ENCODE results near the gene ZNF17. TPM values are rescaled to one million over a fixed set of nuclear protein-coding genes. Genes with fewer than 3 reads are reported as not detected.

The ZNF17 gene
- total RNA-seq, 1 experiment from 2014 or later, result 5.1 TPM

DNA sequence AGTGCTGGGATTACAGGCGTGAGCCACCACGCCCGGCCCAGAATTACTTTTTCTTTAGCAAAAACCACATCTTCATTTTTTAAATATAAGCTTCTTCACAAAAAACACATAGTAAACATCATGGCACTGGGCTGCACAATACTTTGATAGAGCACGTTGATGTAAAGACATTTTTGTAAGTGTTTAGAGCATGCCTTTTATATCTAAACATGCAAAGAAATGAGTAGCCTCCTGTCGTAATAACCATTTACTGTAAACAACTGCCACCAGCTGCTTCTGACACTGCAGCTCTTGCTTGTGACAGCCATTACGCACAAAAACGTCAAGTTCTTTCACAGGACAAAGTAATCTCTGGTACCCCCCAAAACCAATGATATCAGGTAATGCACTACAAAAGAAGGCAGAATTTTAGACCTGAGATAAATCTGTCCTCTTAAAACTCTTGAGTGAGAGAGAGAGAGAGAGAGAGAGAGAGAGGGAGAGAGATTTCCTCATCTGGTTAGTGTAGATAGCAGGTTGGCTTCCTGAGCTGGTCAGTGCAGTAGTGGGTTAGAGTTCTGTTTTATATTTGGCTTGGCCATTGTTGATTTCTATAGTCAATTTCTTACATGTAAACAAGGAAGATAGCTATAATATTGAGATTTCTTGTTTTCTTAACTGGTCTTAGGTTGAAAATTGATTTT lies 28.0 kb upstream of the ZNF17 start:
- ATAC-seq (no peak), DNase-seq (ENCODE audit: low read depth, low spot score) (no peak)
- H2AFZ ChIP-seq (ENCODE audit: low read depth, low read length, poor library complexity, severe bottlenecking), result no peak overlapping the region
- no peak for TF ChIP-seq FOSL1 (IDR thresholded peaks at IDR 0.05; ENCODE audit: low read depth)
- TF ChIP-seq, protein P1, sequence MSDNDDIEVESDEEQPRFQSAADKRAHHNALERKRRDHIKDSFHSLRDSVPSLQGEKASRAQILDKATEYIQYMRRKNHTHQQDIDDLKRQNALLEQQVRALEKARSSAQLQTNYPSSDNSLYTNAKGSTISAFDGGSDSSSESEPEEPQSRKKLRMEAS (IDR thresholded peaks at IDR 0.05), result no peak
- TF ChIP-seq, protein P2, sequence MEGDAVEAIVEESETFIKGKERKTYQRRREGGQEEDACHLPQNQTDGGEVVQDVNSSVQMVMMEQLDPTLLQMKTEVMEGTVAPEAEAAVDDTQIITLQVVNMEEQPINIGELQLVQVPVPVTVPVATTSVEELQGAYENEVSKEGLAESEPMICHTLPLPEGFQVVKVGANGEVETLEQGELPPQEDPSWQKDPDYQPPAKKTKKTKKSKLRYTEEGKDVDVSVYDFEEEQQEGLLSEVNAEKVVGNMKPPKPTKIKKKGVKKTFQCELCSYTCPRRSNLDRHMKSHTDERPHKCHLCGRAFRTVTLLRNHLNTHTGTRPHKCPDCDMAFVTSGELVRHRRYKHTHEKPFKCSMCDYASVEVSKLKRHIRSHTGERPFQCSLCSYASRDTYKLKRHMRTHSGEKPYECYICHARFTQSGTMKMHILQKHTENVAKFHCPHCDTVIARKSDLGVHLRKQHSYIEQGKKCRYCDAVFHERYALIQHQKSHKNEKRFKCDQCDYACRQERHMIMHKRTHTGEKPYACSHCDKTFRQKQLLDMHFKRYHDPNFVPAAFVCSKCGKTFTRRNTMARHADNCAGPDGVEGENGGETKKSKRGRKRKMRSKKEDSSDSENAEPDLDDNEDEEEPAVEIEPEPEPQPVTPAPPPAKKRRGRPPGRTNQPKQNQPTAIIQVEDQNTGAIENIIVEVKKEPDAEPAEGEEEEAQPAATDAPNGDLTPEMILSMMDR (IDR thresholded peaks at IDR 0.05 in 2 of 3, conservative IDR thresholded peaks at IDR 0.05 in 1 of 3; ENCODE audit: borderline replicate concordance in 1 of 3, insufficient read depth in 1 of 3, low read depth in 2 of 3, low read length in 2 of 3), result no peak
- TF ChIP-seq ZNF274 (IDR thresholded peaks at IDR 0.05; ENCODE audit: low read depth, low read length), result no peak
- no peak for TF ChIP-seq RAD21 (IDR thresholded peaks at IDR 0.05; ENCODE audit: low read depth)
- H3K9me3 ChIP-seq (ENCODE audit: control insufficient read depth in 1 of 2, insufficient read depth in 1 of 2, low read depth in 1 of 2, low read length in 2 of 2), result peaks cover 8 to 11% of the 10 kb centered on the region in 2 experiments; a peak in 3 of 4 replicates
- POLR2A ChIA-PET, result interaction anchor here (1.5 kb wide), 1 partner anchor 15 kb away, joined by 4 read pairs; no protein-coding TSS in a partner anchor
- CTCF ChIA-PET, result no interaction called here
- no peaks in the 10 kb centered on the region for H3K4me1 ChIP-seq (ENCODE audit: control insufficient read depth in 1 of 2, insufficient read depth in 2 of 2, low read length in 2 of 2)
- H3K9me2 ChIP-seq (ENCODE audit: insufficient read depth), result no peaks in the 10 kb centered on the region
- H4K20me1 ChIP-seq (ENCODE audit: insufficient read depth), result no peaks in the 10 kb centered on the region
- H3K9ac ChIP-seq (ENCODE audit: low read length), result no peak overlapping the region
- RAD21 ChIA-PET (ENCODE audit: low non-redundant PET in 1 of 2, low total read pairs in 2 of 2, uncharacterized antibody in 2 of 2, unreplicated experiment in 2 of 2), result no interaction called here
- BruUV-seq (replicated peaks), result no TSS peak
- intact Hi-C loops (cut with micrococcal nuclease), result no loop called here
- no peak overlapping the region for H3K4me2 ChIP-seq (ENCODE audit: low read length)
- H3K4me3 ChIP-seq (replicated peaks in 1 of 2; ENCODE audit: low read depth in 1 of 2, low read length in 2 of 2), result no peak overlapping the region
- no peaks in the 10 kb centered on the region for H3K27me3 ChIP-seq (ENCODE audit: insufficient read depth, low read length)
- H3K27ac ChIP-seq (ENCODE audit: low read depth, low read length), result no peak overlapping the region
- H3K79me2 ChIP-seq (ENCODE audit: insufficient read depth, low read length), result no peaks in the 10 kb centered on the region
- H3K36me3 ChIP-seq (ENCODE audit: control insufficient read depth in 1 of 2, insufficient read depth in 2 of 2, low read length in 2 of 2), result 0 out of 4 replicates have a peak, but pooled peaks cover 0 to under 1% of the 10 kb centered on the region in 2 experiments

Data from HCT116 (cell line).